Germinal center (tissue), 1 donor: ENCODE results near the gene BRICD5.

Experiments used
- DNase-seq: peaks from one replicate; pipeline ENCODE4 v3.0.0; 2012; ENCODE audit warnings: mixed read lengths, low spot score

BRICD5 gene

GRCh38 chr16:2163211-2163881 is 47.3 kb downstream of the BRICD5 start:
- no peak for DNase-seq

- DNase-seq, result no peak
Observed at GRCh38 chr16:2162676-2163118, 48.0 kb downstream of the BRICD5 start.

GRCh38 chr16:2161911-2162310 is 48.8 kb downstream of the BRICD5 start:
- DNase-seq, result no peak

GRCh38 chr16:2160915-2161551 is 49.6 kb downstream of the BRICD5 start:
- DNase-seq, result no peak
